Lung (tissue), 12 donors: ENCODE data around the gene SELENOF. TPM values are rescaled to one million over a fixed set of nuclear protein-coding genes. Genes with fewer than 3 reads are reported as not detected.
A peak's percentile ranks its signal among the peaks of the same experiment; 100 is the strongest.

ENCODE experiments used
- ATAC-seq: fragments of 200-7000 bp; cut with Tn5 transposase; one replicate; pipeline ENCODE4 v1.9.1; 2020; ENCODE audit warnings: moderate number of reproducible peaks; ENCODE audit not compliant: insufficient read depth, low FRiP score
- DNase-seq, 3 donors: peaks; one replicate each; pipeline ENCODE4 v3.0.0-alpha.2; 2013 to 2017
- H3K27ac ChIP-seq, 2 donors: one replicate each; pipeline ENCODE4 v1.5.1; 2013; ENCODE audit warnings: mild to moderate bottlenecking in 2 of 2, moderate library complexity in 2 of 2, control low read depth in 1 of 2, inconsistent platforms in 1 of 2, low read depth in 1 of 2, low read length in 1 of 2
- H3K27me3 ChIP-seq, 3 donors: one replicate each; pipeline ENCODE4 v1.5.1; 2013; ENCODE audit warnings: low read length in 2 of 3; ENCODE audit not compliant: control insufficient read depth in 3 of 3, insufficient read depth in 3 of 3
- H3K36me3 ChIP-seq, 4 donors: one replicate each; pipeline ENCODE4 v1.5.1; 2013; ENCODE audit warnings: low read length in 4 of 4, mild to moderate bottlenecking in 1 of 4, moderate library complexity in 1 of 4; ENCODE audit not compliant: control insufficient read depth in 4 of 4, insufficient read depth in 4 of 4
- H3K4me1 ChIP-seq, 5 donors: one replicate each; pipeline ENCODE4 v1.5.1; 2013; ENCODE audit warnings: low read length in 5 of 5, mild to moderate bottlenecking in 2 of 5, moderate library complexity in 1 of 5; ENCODE audit not compliant: control insufficient read depth in 5 of 5, insufficient read depth in 5 of 5
- H3K4me3 ChIP-seq: one replicate; pipeline ENCODE4 v1.5.1; 2013; ENCODE audit warnings: mild to moderate bottlenecking, control low read depth, moderate library complexity
- H3K9ac ChIP-seq, 2 donors: one replicate each; pipeline ENCODE4 v1.5.1; 2013; ENCODE audit warnings: low read length in 2 of 2, control low read depth in 1 of 2; ENCODE audit not compliant: insufficient read depth in 1 of 2
- H3K9me3 ChIP-seq, 4 donors: one replicate each; pipeline ENCODE4 v1.5.1; 2013; ENCODE audit warnings: low read length in 3 of 4, mild to moderate bottlenecking in 1 of 4, moderate library complexity in 1 of 4; ENCODE audit not compliant: control insufficient read depth in 4 of 4, insufficient read depth in 3 of 4
- CTCF ChIP-seq: IDR thresholded peaks from 2 replicates; pipeline ENCODE4 v1.5.1; 2012; ENCODE audit warnings: mild to moderate bottlenecking; ENCODE audit errors: control extremely low read depth, extremely low read depth
- WGBS, 2 donors: extraction: QIAGEN DNeasy Blood & Tissue Kit; methylation state at CpG; one replicate each; pipeline ENCODE4 v1.1.7; 2013; 5-methylcytosine and 5-hydroxymethylcytosine counted together
- polyA plus RNA-seq, 2 donors: library from polyadenylated mRNA; stranded (reverse); fragments of 200-250 nt; gene quantifications; one replicate each; pipeline ENCODE4 v1.2.1, GENCODE V29; 2013
- total RNA-seq, 2 donors: library from RNA; depleted of rRNA in 1 of 2; stranded (reverse); fragments of >200 nt in 1 of 2; gene quantifications; one replicate each; pipeline ENCODE4 v1.2.1, GENCODE V29; 2014 to 2021
- donor health status: control.
- donor health status: control.
- donor health status: Bipolar disorder and iron deficiency.
- donor health status: healthy.
- donor health status: DM: yes; HTN: yes; CAD: no.

Gene SELENOF
- total and polyA plus RNA-seq, 4 donors = 132 to 240 (median 207) TPM

DNA sequence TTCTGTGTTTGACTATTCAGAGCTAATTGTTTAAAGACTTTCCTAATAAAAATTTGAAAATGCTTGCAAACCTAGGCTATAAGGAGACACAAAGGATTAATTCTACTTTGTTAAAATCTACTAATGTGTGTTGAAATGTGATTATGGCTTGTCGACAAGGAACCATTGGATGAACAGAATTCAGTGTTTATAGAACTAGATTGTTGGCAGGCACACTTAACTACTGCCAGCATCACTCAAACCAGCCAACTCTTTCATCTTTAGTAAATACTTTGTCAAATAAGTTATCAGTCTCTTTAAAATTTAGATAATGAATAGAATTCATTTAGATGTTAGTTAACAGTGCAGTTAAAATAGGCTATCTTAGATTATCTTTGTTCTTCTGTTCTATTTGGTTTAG lies 28.1 kb upstream of the SELENOF start:
- Histone ChIP-seq H3K27ac (no peak overlapping the region), H3K36me3 (no peaks in the 10 kb centered on the region), H3K9me3 (no peaks in the 10 kb centered on the region), H3K27me3 (no peaks in the 10 kb centered on the region), H3K9ac (no peak overlapping the region), H3K4me1 (peaks cover 0 to 37% (median 0%) of the 10 kb centered on the region in 5 donors), H3K4me3 (no peak overlapping the region)
- DNase-seq (peak in 2 of 3 donors; percentile 65 to 72), ATAC-seq (no peak)
- WGBS, 2 donors = 44 to 70% methylated on average over 1 of the region's 1 CpG
- TF ChIP-seq CTCF = no peak

- Histone ChIP-seq H3K4me3 (no peak overlapping the region), H3K27me3 (no peaks in the 10 kb centered on the region), H3K4me1 (peaks cover 0 to 34% (median 0%) of the 10 kb centered on the region in 5 donors), H3K9ac (no peak overlapping the region), H3K9me3 (no peaks in the 10 kb centered on the region), H3K36me3 (no peaks in the 10 kb centered on the region), H3K27ac (no peak overlapping the region)
- no peak for ATAC-seq
- 92 to 98% methylated on average over 2 of the region's 2 CpGs for WGBS, 2 donors
- DNase-seq = no peak
- no peak for TF ChIP-seq CTCF
These were observed 26.7 kb upstream of the SELENOF start for GRCh38 chr1:86940599-86940998.

DNA sequence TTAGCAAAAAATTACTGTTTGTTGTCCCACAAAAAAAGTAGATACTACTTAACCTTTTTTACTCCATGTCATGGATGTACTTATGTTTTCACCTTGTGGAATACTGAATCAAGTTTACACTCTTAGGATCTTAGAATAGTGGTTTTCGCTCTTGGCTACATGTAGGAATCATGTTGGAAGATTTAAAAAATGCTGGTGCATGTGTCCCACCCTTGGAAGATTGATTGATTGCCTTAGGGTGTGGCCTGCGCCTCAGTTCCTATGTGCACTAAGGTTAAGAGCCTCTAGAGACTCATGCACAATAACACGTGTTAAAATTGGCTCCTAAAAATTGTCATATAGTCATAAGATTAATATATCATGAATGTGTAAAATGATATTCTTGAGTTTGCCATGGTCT lies 25.5 kb upstream of the SELENOF start:
- WGBS, 2 donors = 82 to 89% methylated on average over 3 of the region's 3 CpGs
- no peak for TF ChIP-seq CTCF
- H3K36me3 ChIP-seq = no peaks in the 10 kb centered on the region
- DNase-seq (no peak), ATAC-seq (no peak)
- H3K9me3 ChIP-seq = no peaks in the 10 kb centered on the region
- peaks cover 0 to 34% (median 0%) of the 10 kb centered on the region in 5 donors for H3K4me1 ChIP-seq
- H3K27me3 ChIP-seq = no peaks in the 10 kb centered on the region
- no peak overlapping the region for H3K27ac ChIP-seq
- H3K9ac ChIP-seq = no peak overlapping the region
- no peak overlapping the region for H3K4me3 ChIP-seq

DNA sequence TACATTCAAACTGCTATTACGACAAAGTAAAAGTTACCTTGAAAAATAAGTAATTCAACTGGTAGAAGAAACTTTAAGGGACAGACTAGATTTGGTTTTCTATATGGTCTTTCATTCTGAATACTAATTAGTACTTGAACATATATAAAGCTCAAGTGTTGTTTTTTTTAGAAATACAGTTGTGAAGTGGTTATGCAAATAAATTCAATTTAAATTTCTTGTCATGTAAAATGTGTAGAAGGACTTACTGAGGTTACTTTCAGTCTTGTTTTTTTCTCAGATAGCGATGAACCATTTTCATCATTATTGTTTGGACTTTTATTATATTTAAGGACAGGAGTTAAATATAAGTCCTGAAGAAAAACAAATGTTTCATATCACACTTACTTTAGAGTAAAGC lies 24.9 kb upstream of the SELENOF start:
- ATAC-seq = no peak

More for the DNA sequence above, 24.9 kb upstream of the SELENOF start:
- no peak overlapping the region for H3K9ac ChIP-seq
- H3K27me3 ChIP-seq = no peaks in the 10 kb centered on the region
- H3K27ac ChIP-seq = no peak overlapping the region
- H3K4me1 ChIP-seq = peaks cover 0 to 40% (median 0%) of the 10 kb centered on the region in 5 donors
- no peak overlapping the region for H3K4me3 ChIP-seq
- TF ChIP-seq CTCF = no peak
- WGBS, 2 donors = 96 to 99% methylated on average over 2 of the region's 2 CpGs
- no peak for DNase-seq
- H3K9me3 ChIP-seq = no peaks in the 10 kb centered on the region
- H3K36me3 ChIP-seq = no peaks in the 10 kb centered on the region
